SK-N-SH treated with all-trans-retinoic acid at 6 μM for 48 hours (cell line): Measurements from ENCODE around the gene PLXNC1.

Source experiments
- ATAC-seq: fragments of 200-7000 bp; cut with Tn5 transposase; 3 replicates; pipeline ENCODE4 v1.9.1; 2020; ENCODE audit warnings: mild to moderate bottlenecking, moderate library complexity
- ARNTL ChIP-seq: fragments of 450-650 bp; formaldehyde crosslinking; IDR thresholded peaks from 2 replicates; pipeline ENCODE4 v1.5.0; 2020; ENCODE audit warnings: low read depth, mild to moderate bottlenecking, moderate library complexity, borderline replicate concordance
- BACH2 ChIP-seq: fragments of 250-450 bp; sonication (Bioruptor Pico); IDR thresholded peaks from 2 replicates; pipeline ENCODE4 v1.9.0; 2021; ENCODE audit warnings: mild to moderate bottlenecking, borderline replicate concordance
- CSRNP3 ChIP-seq: fragments of 250-450 bp; sonication (Bioruptor Pico); IDR thresholded peaks from 2 replicates; pipeline ENCODE4 v1.5.1; 2021; ENCODE audit warnings: mild to moderate bottlenecking, moderate library complexity
- GLIS3 ChIP-seq: fragments of 250-450 bp; sonication (Bioruptor Pico); IDR thresholded peaks from 2 replicates; pipeline ENCODE4 v1.5.0; 2020; ENCODE audit warnings: mild to moderate bottlenecking, moderate library complexity
- ISL1 ChIP-seq: fragments of 250-450 bp; sonication (Bioruptor Pico); IDR thresholded peaks from 2 replicates; pipeline ENCODE4 v2.1.2; 2022; ENCODE audit warnings: mild to moderate bottlenecking, moderate library complexity
- OSR1 ChIP-seq: fragments of 250-450 bp; sonication (Bioruptor Pico); IDR thresholded peaks from 2 replicates; pipeline ENCODE4 v1.8.0; 2022; ENCODE audit warnings: moderate library complexity, mild to moderate bottlenecking, inconsistent platforms
- POU6F1 ChIP-seq: fragments of 250-450 bp; sonication (Bioruptor Pico); IDR thresholded peaks from 2 replicates; pipeline ENCODE4 v1.8.0; 2021; ENCODE audit warnings: low read depth, mild to moderate bottlenecking, moderate library complexity, borderline replicate concordance
- RARB ChIP-seq: fragments of 250-450 bp; sonication (Bioruptor Pico); IDR thresholded peaks from 2 replicates; pipeline ENCODE4 v1.8.0; 2021; ENCODE audit warnings: mild to moderate bottlenecking, moderate library complexity
- SNAI2 ChIP-seq: fragments of 250-450 bp; sonication (Bioruptor Pico); IDR thresholded peaks from 2 replicates; pipeline ENCODE4 v1.5.0; 2020; ENCODE audit warnings: mild to moderate bottlenecking, moderate library complexity
- TCF4 ChIP-seq: fragments of 250-450 bp; sonication (Bioruptor Pico); IDR thresholded peaks from 2 replicates; pipeline ENCODE4 v1.8.0; 2021; ENCODE audit warnings: mild to moderate bottlenecking, moderate library complexity, borderline replicate concordance
- TOX ChIP-seq: fragments of 250-450 bp; sonication (Bioruptor Pico); IDR thresholded peaks from 2 replicates; pipeline ENCODE4 v1.8.0; 2021; ENCODE audit warnings: mild to moderate bottlenecking, moderate library complexity, borderline replicate concordance
- TSHZ2 ChIP-seq: fragments of 250-450 bp; sonication (Bioruptor Pico); IDR thresholded peaks from 2 replicates; pipeline ENCODE4 v1.5.0; 2020; ENCODE audit warnings: mild to moderate bottlenecking, moderate library complexity
- ZC3H10 ChIP-seq: fragments of 250-450 bp; sonication (Bioruptor Pico); IDR thresholded peaks from 2 replicates; pipeline ENCODE4 v1.5.1; 2021; ENCODE audit warnings: mild to moderate bottlenecking, moderate library complexity
- ZFP3 ChIP-seq: fragments of 250-450 bp; sonication (Bioruptor Pico); IDR thresholded peaks from 2 replicates; pipeline ENCODE4 v1.5.0; 2020; ENCODE audit warnings: mild to moderate bottlenecking, moderate library complexity
- ZNF70 ChIP-seq: fragments of 450-650 bp; formaldehyde crosslinking; IDR thresholded peaks from 2 replicates; pipeline ENCODE4 v1.5.0; 2020; ENCODE audit warnings: mild to moderate bottlenecking, moderate library complexity
- TF ChIP-seq, protein P1 (sequence below): fragments of 250-450 bp; sonication (Bioruptor Pico); IDR thresholded peaks from 2 replicates; pipeline ENCODE4 v1.8.0; 2020; ENCODE audit warnings: mild to moderate bottlenecking, moderate library complexity, borderline replicate concordance

The PLXNC1 gene

DNA sequence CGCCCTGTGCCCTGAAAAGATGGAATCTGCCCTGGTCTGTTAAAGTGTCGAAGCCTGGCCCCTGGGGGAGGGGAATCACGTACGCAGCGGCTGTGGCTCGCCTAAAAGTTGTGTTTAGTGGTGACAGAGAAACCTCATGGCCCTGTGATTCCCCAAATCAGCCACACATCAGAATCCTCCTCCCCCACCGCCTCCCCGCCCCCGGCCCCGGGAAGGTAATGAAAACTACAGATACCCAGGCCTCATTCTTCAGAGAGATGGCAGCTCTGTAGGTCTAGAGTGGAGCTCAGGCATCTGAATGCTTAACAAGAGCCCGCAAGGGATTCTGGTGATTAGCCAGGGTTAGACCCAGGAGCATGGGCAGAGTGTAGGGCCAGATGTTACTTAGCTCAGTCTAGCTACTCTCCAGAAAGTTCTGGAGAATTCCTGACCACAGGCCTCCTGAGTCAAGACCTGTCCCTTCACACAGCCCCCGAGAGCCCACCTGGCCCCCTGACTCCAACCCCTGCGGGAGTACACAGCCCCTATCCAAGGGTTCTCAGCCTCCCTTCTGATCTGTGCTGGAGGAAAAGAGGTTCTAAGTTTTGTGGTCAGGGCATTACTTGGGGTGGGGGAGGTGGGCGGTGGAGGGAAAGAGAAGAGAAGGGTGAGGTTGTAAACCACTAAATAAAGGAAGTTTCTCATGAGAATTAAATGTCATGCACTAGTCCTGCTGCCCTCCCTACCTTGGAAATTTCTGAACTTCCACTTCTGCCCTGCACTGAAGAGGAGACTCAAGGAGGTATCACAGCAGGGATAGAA lies 114.8 kb downstream of the PLXNC1 start:
- no peak for ATAC-seq
- TF ChIP-seq CSRNP3 (CRISPR knock-in tag) (no peak), ARNTL (CRISPR knock-in tag) (no peak), POU6F1 (no peak), TCF4 (CRISPR knock-in tag) (no peak), OSR1 (CRISPR knock-in tag) (no peak), GLIS3 (CRISPR knock-in tag) (no peak), TOX (no peak)
- TF ChIP-seq, protein P1, sequence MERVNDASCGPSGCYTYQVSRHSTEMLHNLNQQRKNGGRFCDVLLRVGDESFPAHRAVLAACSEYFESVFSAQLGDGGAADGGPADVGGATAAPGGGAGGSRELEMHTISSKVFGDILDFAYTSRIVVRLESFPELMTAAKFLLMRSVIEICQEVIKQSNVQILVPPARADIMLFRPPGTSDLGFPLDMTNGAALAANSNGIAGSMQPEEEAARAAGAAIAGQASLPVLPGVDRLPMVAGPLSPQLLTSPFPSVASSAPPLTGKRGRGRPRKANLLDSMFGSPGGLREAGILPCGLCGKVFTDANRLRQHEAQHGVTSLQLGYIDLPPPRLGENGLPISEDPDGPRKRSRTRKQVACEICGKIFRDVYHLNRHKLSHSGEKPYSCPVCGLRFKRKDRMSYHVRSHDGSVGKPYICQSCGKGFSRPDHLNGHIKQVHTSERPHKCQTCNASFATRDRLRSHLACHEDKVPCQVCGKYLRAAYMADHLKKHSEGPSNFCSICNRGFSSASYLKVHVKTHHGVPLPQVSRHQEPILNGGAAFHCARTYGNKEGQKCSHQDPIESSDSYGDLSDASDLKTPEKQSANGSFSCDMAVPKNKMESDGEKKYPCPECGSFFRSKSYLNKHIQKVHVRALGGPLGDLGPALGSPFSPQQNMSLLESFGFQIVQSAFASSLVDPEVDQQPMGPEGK (CRISPR knock-in tag): no peak

DNA sequence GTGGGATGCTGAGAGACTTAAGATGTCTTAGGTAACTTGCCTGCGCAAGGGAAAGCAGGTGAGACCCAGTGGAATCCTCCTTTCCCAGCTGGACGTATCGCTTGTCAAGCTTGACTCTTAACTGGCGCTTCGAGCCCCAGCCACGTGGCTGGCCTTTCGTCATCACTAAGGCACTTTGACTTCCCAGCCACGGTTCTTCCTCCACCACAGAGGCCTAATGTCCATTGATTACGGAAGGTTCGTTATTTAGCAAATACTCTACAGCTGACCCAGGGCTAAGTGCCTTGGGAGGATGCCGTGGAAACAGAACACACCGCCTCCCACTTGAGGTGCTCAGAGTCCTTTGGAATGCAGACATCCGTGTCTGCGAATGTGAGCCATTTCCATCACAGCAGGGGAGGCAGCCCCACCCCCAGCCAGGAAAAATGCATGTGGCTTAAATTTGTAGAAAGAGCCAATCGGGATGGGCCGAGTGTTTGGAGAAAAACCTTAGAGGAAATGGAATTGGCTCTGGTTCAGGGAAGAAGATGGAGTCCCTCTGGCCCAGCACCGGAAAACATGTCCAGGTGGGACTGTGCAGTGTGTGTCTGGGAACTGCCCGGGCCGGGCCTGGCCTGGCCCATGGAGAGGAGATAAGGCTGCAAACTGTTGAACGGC lies 115.7 kb downstream of the PLXNC1 start:
- ATAC-seq: no peak
- TF ChIP-seq SNAI2 (CRISPR knock-in tag) (no peak), TOX (no peak), BACH2 (no peak), TCF4 (CRISPR knock-in tag) (no peak), RARB (no peak), TSHZ2 (CRISPR knock-in tag) (no peak)

DNA sequence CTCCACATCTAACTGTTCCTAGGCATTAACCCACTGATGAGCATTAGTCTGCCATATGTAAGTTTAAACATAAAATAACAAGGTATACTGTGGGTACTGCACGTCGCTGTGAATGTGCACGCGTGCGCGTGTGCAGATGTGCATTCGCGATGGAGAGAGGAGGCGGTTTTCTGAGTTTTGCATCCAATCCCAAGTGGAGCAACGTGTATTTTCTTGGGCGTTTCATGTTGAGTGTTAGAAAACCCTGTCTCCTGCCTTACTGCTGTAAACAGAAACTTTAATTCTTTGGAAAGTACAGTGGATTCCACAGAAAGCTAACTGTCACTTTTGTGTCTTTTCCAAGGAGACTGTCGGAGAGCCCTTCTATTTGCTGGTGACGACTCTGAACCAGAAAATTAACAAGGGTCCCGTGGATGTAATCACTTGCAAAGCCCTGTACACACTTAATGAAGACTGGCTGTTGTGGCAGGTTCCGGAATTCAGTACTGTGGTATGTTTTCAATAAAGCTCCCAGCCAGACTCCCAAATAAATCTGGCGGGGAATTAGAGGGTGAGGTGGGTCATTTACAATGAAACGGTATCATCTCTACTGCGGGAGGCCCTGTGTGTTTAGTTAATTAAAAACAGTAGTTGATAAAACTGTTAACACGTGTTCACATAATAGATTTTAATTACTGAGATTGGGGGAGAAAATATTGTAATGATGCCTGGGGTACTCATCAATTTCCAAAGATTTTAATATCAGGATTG lies 116.5 kb downstream of the PLXNC1 start:
- no peak for TF ChIP-seq ISL1 (CRISPR knock-in tag)
- TF ChIP-seq RARB: no peak
- no peak for TF ChIP-seq ZC3H10 (CRISPR knock-in tag)
- TF ChIP-seq, protein P1 (CRISPR knock-in tag): no peak
- no peak for TF ChIP-seq ARNTL (CRISPR knock-in tag)
- TF ChIP-seq ZNF70 (CRISPR knock-in tag): no peak
- no peak for TF ChIP-seq ZFP3 (CRISPR knock-in tag)
- no peak for ATAC-seq
